HT-29 (cell line): Measurements from ENCODE around the gene NPY1R. TPM values are rescaled to one million over a fixed set of nuclear protein-coding genes. Genes with fewer than 3 reads are reported as not detected.

Experiments used
- DNase-seq: peaks from one replicate; pipeline ENCODE4 v3.0.0-alpha.2; 2015; ENCODE audit warnings: low spot score
- total RNA-seq: library from RNA; depleted of rRNA; stranded (reverse); fragments of >200 nt; shearing (Covaris generic); gene quantifications from 2 replicates; pipeline ENCODE4 v1.2.3, GENCODE V29; 2014; rRNA removed

The NPY1R gene
- total RNA-seq, 1 experiment from 2014 or later = 0.13 TPM

- DNase-seq = no peak
Measured at GRCh38 chr4:163279713-163280112, 52.7 kb downstream of the NPY1R start.

- no peak for DNase-seq
Measured at GRCh38 chr4:163274861-163275260, 57.5 kb downstream of the NPY1R start.

Other genes with a start within 250 kb of the NPY1R start
- 11.0 and 12.2 TPM in 2 replicates for gene NAF1, start 165.7 kb downstream of the NPY1R start, total RNA-seq
- not detected in 2 replicates for gene NPY5R, start 11.3 kb upstream of the NPY1R start, total RNA-seq
- gene TKTL2, start 141.2 kb upstream of the NPY1R start, total RNA-seq = not detected in 2 replicates
- gene TMA16, start 162.1 kb upstream of the NPY1R start, total RNA-seq = 5.0 and 12.8 TPM in 2 replicates